ENCODE measurements around the gene AK8. TPM values are rescaled to one million over a fixed set of nuclear protein-coding genes. Genes with fewer than 3 reads are reported as not detected.

Gene AK8
- total RNA-seq, 6 experiments from 2014 or later = 0.12 TPM; not detected in 4

GRCh38 chr9:132732326-132733259 lies 145.5 kb downstream of the AK8 start:
- ATAC-seq (no peak), DNase-seq (peak in 1 of 3 donors; percentile 26)
- no peaks in the 10 kb centered on the region for H3K9me3 ChIP-seq
- H3K4me1 ChIP-seq = no peaks in the 10 kb centered on the region
- H3K4me3 ChIP-seq = no peak overlapping the region
- no peak overlapping the region for H3K27ac ChIP-seq
- H3K27me3 ChIP-seq = no peaks in the 10 kb centered on the region
- TF ChIP-seq CTCF (IDR thresholded peaks at IDR 0.05) (no peak), POLR2A (IDR thresholded peaks at IDR 0.05) (no peak)
- H3K36me3 ChIP-seq = no peaks in the 10 kb centered on the region
- intact Hi-C loops (cut with DNase I) = no loop called here
- 49% methylated on average over 15 of the region's 17 CpGs for WGBS (ENCODE audit: insufficient coverage, low coverage, low lambda C conversion rate, missing lambda C conversion rate)

GRCh38 chr9:132731230-132731629 lies 146.9 kb downstream of the AK8 start:
- TF ChIP-seq POLR2A (IDR thresholded peaks at IDR 0.05) (no peak), CTCF (IDR thresholded peaks at IDR 0.05) (no peak)
- 71% methylated on average over 3 of the region's 3 CpGs for WGBS (ENCODE audit: insufficient coverage, low coverage, low lambda C conversion rate, missing lambda C conversion rate)
- Histone ChIP-seq H3K27ac (no peak overlapping the region), H3K27me3 (no peaks in the 10 kb centered on the region), H3K9me3 (no peaks in the 10 kb centered on the region), H3K36me3 (no peaks in the 10 kb centered on the region), H3K4me3 (no peak overlapping the region), H3K4me1 (no peaks in the 10 kb centered on the region)
- DNase-seq = peak in 1 of 3 donors; percentile 4
- intact Hi-C loops (cut with DNase I) = no loop called here
- no peak for ATAC-seq

DNA sequence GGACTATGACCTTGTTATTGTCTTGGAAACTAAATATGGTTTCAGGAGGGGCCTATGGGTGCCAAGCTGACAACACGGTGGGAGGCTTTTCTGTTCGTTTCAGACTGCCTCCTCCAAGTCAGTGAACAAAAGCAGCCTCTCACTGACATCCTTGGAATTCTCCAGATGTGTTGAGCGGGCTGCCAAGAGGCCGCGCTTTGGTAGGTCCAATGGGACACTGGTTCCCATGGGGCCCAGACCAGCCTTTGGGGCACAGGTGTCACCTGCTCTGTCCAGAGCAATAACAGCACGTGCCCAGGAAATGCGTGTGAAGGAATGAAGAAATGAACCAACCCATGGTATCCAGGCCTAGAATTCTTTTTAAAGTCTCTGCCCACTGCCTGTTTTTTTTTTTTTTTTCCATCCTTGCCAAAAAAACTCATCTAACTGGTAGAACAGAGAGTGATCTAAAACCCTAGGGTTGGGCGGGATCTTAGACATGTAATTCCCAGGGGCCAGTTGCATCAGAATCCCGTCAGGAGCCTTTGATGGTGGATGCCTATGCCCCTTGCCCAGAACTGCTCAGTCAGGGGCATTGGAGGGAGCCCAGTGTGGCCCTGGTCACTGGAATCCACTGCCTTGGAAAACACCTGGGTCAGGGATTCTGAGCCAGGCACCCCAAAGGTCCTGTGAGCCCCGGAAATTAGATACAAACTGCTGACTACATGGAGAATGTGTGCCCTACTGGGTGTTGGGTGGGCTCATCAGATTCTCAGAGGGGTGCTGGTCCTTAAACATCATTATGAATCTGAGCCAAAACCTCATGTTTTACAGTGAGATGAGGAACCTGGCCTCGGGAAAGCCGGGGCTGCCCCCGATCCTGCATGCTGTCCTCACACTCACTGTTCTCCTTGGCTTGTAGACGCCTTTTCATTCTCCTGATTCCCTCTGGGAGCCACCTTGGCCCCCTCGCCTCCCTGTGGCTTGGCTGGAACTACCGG lies 147.7 kb downstream of the AK8 start:
- H3K27ac ChIP-seq = no peak overlapping the region
- TF ChIP-seq POLR2A (IDR thresholded peaks at IDR 0.05) (no peak), CTCF (IDR thresholded peaks at IDR 0.05) (no peak)
- H3K36me3 ChIP-seq = no peaks in the 10 kb centered on the region
- 45% methylated on average over 2 of the region's 16 CpGs for WGBS (ENCODE audit: insufficient coverage, low coverage, low lambda C conversion rate, missing lambda C conversion rate)
- DNase-seq (peak in 1 of 3 donors; percentile 15), ATAC-seq (no peak)
- intact Hi-C loops (cut with DNase I) = no loop called here
- H3K4me1 ChIP-seq = no peaks in the 10 kb centered on the region
- no peak overlapping the region for H3K4me3 ChIP-seq
- no peaks in the 10 kb centered on the region for H3K9me3 ChIP-seq
- H3K27me3 ChIP-seq = no peaks in the 10 kb centered on the region

- DNase-seq = peak in 1 of 3 donors; percentile 9
- no peak for ATAC-seq
- TF ChIP-seq POLR2A (IDR thresholded peaks at IDR 0.05) = no peak
- TF ChIP-seq CTCF (IDR thresholded peaks at IDR 0.05) = no peak
- intact Hi-C loops (cut with DNase I) = no loop called here
- no peaks in the 10 kb centered on the region for H3K36me3 ChIP-seq
- H3K4me3 ChIP-seq = no peak overlapping the region
- no peaks in the 10 kb centered on the region for H3K4me1 ChIP-seq
- no peak overlapping the region for H3K27ac ChIP-seq
- WGBS (ENCODE audit: insufficient coverage, low coverage, low lambda C conversion rate, missing lambda C conversion rate) = 51% methylated on average over 5 of the region's 5 CpGs
- no peaks in the 10 kb centered on the region for H3K27me3 ChIP-seq
- H3K9me3 ChIP-seq = no peaks in the 10 kb centered on the region
These were observed 148.7 kb downstream of the AK8 start for GRCh38 chr9:132729235-132729890.

Data from right lobe of liver (tissue), 6 donors.